Measurements from ENCODE around the gene CDCA4.

CDCA4 gene

DNA sequence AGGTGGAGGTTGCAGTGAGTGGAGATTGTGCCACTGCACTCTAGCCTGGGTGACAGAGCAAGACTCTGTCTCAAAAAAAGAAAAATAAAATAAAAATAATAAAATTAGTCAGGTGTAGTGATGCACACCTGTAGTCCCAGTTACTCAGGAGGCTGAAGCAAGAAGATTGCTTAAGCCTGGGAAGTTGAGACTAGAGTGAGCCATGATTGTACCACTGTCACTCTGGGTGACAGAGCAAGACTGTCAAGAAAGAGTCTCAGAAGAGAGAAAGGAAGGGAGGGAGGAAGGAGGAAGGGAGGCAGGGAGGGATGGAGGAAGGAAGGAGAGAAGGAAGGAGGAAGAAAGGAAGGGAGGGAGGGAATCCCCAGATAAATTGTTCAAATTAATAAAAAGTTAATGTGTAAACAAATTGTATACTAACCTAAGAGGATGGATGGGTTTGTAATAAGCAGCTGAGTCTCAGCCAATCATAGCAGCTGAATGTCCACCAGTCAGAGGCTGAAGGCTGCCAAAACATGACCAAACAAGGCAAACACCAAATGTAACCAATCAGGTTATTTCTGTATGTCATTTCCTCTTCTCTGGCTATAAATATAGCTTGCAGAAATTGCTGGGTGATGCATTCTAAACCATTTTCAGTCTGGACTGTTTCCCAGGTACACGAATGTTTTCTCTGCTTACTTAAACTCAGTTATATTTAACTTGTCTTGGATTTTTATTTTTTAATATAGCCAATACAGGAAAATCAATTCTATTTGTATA is 6.1 kb upstream of the CDCA4 start:
- no peak overlapping the region for H3K27ac ChIP-seq (ENCODE audit: low read depth, low read length)

GRCh38 chr14:105026033-105026785 is 5.3 kb upstream of the CDCA4 start:
- no peak overlapping the region for H3K4me3 ChIP-seq (ENCODE audit: low read length)
- H3K27me3 ChIP-seq (ENCODE audit: control insufficient read depth, insufficient read depth, low read length): no peaks in the 10 kb centered on the region
- no peak overlapping the region for H3K9ac ChIP-seq (ENCODE audit: low read length)
- no peaks in the 10 kb centered on the region for H3K36me3 ChIP-seq (ENCODE audit: control insufficient read depth, insufficient read depth, low read length)
- no peak overlapping the region for H3K27ac ChIP-seq (ENCODE audit: low read depth, low read length)
- peaks cover 7% of the 10 kb centered on the region for H3K4me1 ChIP-seq (ENCODE audit: control insufficient read depth, insufficient read depth, low read length)

More for the DNA sequence above, 6.1 kb upstream of the CDCA4 start:
- H3K4me3 ChIP-seq (ENCODE audit: low read length): no peak overlapping the region
- peaks cover 2% of the 10 kb centered on the region for H3K4me1 ChIP-seq (ENCODE audit: control insufficient read depth, insufficient read depth, low read length)
- no peaks in the 10 kb centered on the region for H3K27me3 ChIP-seq (ENCODE audit: control insufficient read depth, insufficient read depth, low read length)
- H3K36me3 ChIP-seq (ENCODE audit: control insufficient read depth, insufficient read depth, low read length): no peaks in the 10 kb centered on the region
- H3K9ac ChIP-seq (ENCODE audit: low read length): no peak overlapping the region

- Histone ChIP-seq H3K27ac (ENCODE audit: low read depth, low read length) (no peak overlapping the region), H3K4me3 (ENCODE audit: low read length) (no peak overlapping the region), H3K9ac (ENCODE audit: low read length) (no peak overlapping the region), H3K4me1 (ENCODE audit: control insufficient read depth, insufficient read depth, low read length) (peaks cover 7% of the 10 kb centered on the region), H3K27me3 (ENCODE audit: control insufficient read depth, insufficient read depth, low read length) (no peaks in the 10 kb centered on the region), H3K36me3 (ENCODE audit: control insufficient read depth, insufficient read depth, low read length) (no peaks in the 10 kb centered on the region)
These were observed 4.5 kb upstream of the CDCA4 start for GRCh38 chr14:105025429-105025828.

GRCh38 chr14:105023791-105024480 is 3.1 kb upstream of the CDCA4 start:
- H3K4me1 ChIP-seq (ENCODE audit: control insufficient read depth, insufficient read depth, low read length): peaks cover 11% of the 10 kb centered on the region

DNA sequence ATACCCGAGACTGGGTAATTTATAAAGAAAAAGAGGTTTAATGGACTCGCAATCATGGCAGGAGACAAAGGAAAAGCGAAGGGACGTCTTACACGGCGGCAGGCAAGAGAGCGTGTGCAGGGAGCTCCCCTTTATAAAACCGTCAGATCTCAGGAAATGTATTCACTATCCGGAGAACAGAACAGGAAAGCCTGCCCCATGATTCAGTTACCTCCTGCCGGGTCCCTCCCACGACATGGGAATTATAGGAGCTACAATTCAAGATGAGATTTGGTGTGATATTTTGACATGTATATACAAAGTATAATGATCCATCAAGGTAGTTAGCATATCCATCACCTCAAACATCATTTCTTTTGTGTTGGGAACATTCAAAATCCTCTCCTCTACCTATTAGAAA is 2.3 kb upstream of the CDCA4 start:
- H3K4me3 ChIP-seq (ENCODE audit: low read length): no peak overlapping the region
- no peaks in the 10 kb centered on the region for H3K27me3 ChIP-seq (ENCODE audit: control insufficient read depth, insufficient read depth, low read length)
- peaks cover 11% of the 10 kb centered on the region for H3K4me1 ChIP-seq (ENCODE audit: control insufficient read depth, insufficient read depth, low read length)
- H3K36me3 ChIP-seq (ENCODE audit: control insufficient read depth, insufficient read depth, low read length): no peaks in the 10 kb centered on the region
- no peak overlapping the region for H3K27ac ChIP-seq (ENCODE audit: low read depth, low read length)
- no peak overlapping the region for H3K9ac ChIP-seq (ENCODE audit: low read length)

More at GRCh38 chr14:105023791-105024480, 3.1 kb upstream of the CDCA4 start:
- Histone ChIP-seq H3K4me3 (ENCODE audit: low read length) (no peak overlapping the region), H3K27me3 (ENCODE audit: control insufficient read depth, insufficient read depth, low read length) (no peaks in the 10 kb centered on the region), H3K27ac (ENCODE audit: low read depth, low read length) (no peak overlapping the region), H3K9ac (ENCODE audit: low read length) (no peak overlapping the region), H3K36me3 (ENCODE audit: control insufficient read depth, insufficient read depth, low read length) (no peaks in the 10 kb centered on the region)

DNA sequence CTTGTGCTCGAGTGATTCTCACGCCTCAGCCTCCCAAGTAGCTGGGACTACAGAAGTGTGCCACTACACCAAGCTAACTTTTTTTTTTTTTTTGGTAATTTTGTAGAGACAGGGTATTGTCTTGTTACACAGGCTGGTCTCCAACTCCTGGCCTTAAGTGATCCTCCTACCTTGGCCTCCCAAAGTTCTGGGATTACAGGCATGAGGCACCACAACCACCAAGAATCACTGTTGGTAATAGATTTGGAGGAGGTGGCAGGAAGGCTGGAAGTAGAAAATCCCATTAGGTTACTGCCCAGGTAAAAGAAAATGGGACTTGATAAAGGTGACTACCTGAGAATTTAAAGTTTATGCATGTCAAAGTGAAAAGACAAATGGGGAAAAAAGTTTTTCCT is 1.4 kb upstream of the CDCA4 start:
- H3K4me3 ChIP-seq (ENCODE audit: low read length): no peak overlapping the region
- H3K9ac ChIP-seq (ENCODE audit: low read length): no peak overlapping the region
- H3K27me3 ChIP-seq (ENCODE audit: control insufficient read depth, insufficient read depth, low read length): no peaks in the 10 kb centered on the region
- H3K4me1 ChIP-seq (ENCODE audit: control insufficient read depth, insufficient read depth, low read length): peaks cover 11% of the 10 kb centered on the region
- H3K27ac ChIP-seq (ENCODE audit: low read depth, low read length): no peak overlapping the region
- no peaks in the 10 kb centered on the region for H3K36me3 ChIP-seq (ENCODE audit: control insufficient read depth, insufficient read depth, low read length)

GRCh38 chr14:105021656-105022275 is 883 bp upstream of the CDCA4 start:
- Histone ChIP-seq H3K4me1 (ENCODE audit: control insufficient read depth, insufficient read depth, low read length) (peaks cover 11% of the 10 kb centered on the region), H3K9ac (ENCODE audit: low read length) (peak overlapping the region; percentile 35), H3K4me3 (ENCODE audit: low read length) (peak overlapping the region; percentile 69), H3K27me3 (ENCODE audit: control insufficient read depth, insufficient read depth, low read length) (no peaks in the 10 kb centered on the region), H3K36me3 (ENCODE audit: control insufficient read depth, insufficient read depth, low read length) (no peaks in the 10 kb centered on the region), H3K27ac (ENCODE audit: low read depth, low read length) (peak overlapping the region; percentile 65)

DNA sequence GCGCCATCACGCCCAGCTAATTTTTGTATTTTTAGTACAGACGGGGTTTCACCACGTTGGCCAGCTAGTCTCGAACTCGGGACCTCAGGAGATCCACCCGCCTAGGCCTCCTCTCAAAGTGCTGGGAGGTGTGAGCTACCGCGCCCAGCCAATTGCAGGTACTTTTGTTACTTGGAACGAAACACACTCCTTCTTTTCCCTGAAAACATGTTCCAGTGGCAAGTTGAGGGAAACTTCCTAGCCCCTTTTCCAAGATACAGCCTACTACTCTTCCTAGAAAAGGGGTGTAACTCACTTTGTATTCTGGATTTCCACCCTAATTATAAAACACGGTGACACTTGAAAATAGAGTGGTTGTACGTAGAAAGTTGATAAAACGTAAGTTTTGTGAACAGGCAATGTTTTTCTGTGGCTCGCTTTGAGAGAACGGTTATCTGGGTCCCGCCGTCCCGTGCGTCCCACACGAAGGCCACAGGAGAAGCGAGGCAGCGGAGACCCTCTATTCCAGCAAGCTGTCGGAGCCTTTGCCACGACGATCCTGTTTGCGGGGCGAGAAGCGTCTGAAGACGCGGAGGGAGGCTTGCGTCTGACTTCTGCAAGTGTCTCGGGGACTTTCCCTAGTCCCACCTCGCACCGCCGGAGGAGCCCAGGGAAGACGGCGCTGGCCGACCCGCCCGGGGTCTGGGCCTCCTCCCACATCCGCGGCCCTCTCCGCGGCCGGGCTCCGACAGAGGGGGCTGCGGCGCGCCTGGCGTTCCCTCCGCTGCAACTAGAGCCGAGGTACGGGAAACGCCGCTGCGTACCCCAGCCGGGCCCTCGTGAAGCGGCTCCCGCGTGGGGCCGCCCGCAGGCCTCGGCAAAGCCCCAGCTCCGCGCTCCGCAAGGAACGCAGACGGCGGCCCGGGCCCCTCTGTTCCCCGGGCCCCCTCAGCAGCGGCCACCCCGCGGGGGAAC is 745 bp downstream of the CDCA4 start:
- H3K4me1 ChIP-seq (ENCODE audit: control insufficient read depth, insufficient read depth, low read length): peaks cover 11% of the 10 kb centered on the region

DNA sequence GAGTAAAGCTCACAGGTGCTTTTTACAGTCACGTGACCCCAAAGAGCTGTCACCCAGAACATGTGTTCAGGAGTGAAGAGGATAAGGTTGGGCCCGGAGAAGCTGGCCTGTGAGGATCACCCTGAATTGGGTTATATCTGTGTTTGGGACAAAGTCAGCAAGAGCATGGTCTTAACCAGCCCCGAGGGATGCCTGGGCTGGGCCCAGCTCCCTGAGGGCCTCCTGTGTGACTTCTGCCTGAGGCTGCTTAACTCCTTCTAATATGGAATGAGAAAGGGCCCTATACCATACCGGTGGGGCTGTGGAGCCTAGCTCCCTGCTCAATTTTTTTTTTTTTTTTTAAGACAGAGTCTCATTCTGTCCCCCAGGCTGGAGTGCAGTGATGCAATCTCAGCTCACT is 2.5 kb downstream of the CDCA4 start:
- Histone ChIP-seq H3K36me3 (ENCODE audit: control insufficient read depth, insufficient read depth, low read length) (no peaks in the 10 kb centered on the region), H3K9ac (ENCODE audit: low read length) (no peak overlapping the region), H3K4me3 (ENCODE audit: low read length) (no peak overlapping the region), H3K4me1 (ENCODE audit: control insufficient read depth, insufficient read depth, low read length) (peaks cover 11% of the 10 kb centered on the region), H3K27me3 (ENCODE audit: control insufficient read depth, insufficient read depth, low read length) (no peaks in the 10 kb centered on the region), H3K27ac (ENCODE audit: low read depth, low read length) (no peak overlapping the region)

More for the DNA sequence above, 745 bp downstream of the CDCA4 start:
- peak overlapping the region; percentile 70 for H3K27ac ChIP-seq (ENCODE audit: low read depth, low read length)
- H3K27me3 ChIP-seq (ENCODE audit: control insufficient read depth, insufficient read depth, low read length): no peaks in the 10 kb centered on the region
- H3K4me3 ChIP-seq (ENCODE audit: low read length): peak overlapping the region; percentile 83
- H3K9ac ChIP-seq (ENCODE audit: low read length): peak overlapping the region; percentile 54
- H3K36me3 ChIP-seq (ENCODE audit: control insufficient read depth, insufficient read depth, low read length): no peaks in the 10 kb centered on the region

DNA sequence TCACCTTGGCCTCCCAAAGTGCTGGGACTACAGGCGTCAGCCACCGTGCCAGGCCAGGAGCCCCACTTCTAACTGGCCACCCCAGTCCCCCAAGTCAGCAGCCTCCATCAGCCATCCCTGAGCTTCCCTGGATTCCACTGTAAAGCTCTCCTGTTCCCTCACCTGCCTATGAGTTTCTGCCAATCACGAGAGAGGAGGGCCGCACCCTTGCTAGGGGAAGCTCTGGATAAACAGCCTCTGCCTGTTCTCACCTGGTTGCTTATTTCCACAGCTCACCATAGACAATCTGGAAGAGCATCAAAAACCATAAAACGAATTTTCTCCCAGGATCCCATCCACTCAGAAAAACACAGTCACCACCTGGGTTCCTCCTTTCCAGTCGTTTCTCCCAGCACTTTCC is 5.0 kb downstream of the CDCA4 start:
- Histone ChIP-seq H3K36me3 (ENCODE audit: control insufficient read depth, insufficient read depth, low read length) (no peaks in the 10 kb centered on the region), H3K4me3 (ENCODE audit: low read length) (no peak overlapping the region), H3K9ac (ENCODE audit: low read length) (no peak overlapping the region), H3K27ac (ENCODE audit: low read depth, low read length) (no peak overlapping the region), H3K4me1 (ENCODE audit: control insufficient read depth, insufficient read depth, low read length) (peaks cover 15% of the 10 kb centered on the region), H3K27me3 (ENCODE audit: control insufficient read depth, insufficient read depth, low read length) (no peaks in the 10 kb centered on the region)

GRCh38 chr14:105015242-105015641 is 5.6 kb downstream of the CDCA4 start:
- Histone ChIP-seq H3K4me1 (ENCODE audit: control insufficient read depth, insufficient read depth, low read length) (peaks cover 14% of the 10 kb centered on the region), H3K36me3 (ENCODE audit: control insufficient read depth, insufficient read depth, low read length) (no peaks in the 10 kb centered on the region), H3K27ac (ENCODE audit: low read depth, low read length) (no peak overlapping the region), H3K27me3 (ENCODE audit: control insufficient read depth, insufficient read depth, low read length) (no peaks in the 10 kb centered on the region), H3K4me3 (ENCODE audit: low read length) (no peak overlapping the region), H3K9ac (ENCODE audit: low read length) (no peak overlapping the region)

Data from rectal smooth muscle tissue (tissue), 1 donor.